Loucy (cell line): Measurements from ENCODE around the gene LCE3A.

Source experiments
- H2AFZ ChIP-seq: fragments of 200-600 bp; sonication (generic); 2 replicates; pipeline ENCODE4 v1.6.0; 2016; ENCODE audit warnings: antibody characterized with exemption, mild to moderate bottlenecking, low read length, moderate library complexity
- H3F3A ChIP-seq: fragments of 200-600 bp; 2 replicates; pipeline ENCODE4 v1.6.0; 2016; ENCODE audit warnings: antibody characterized with exemption, low read depth, mild to moderate bottlenecking
- H3K27me3 ChIP-seq: fragments of 200-600 bp; sonication (generic); 2 replicates; pipeline ENCODE4 v1.6.1; 2014; ENCODE audit warnings: low read length, mild to moderate bottlenecking; ENCODE audit not compliant: insufficient read depth, poor library complexity, severe bottlenecking
- H3K36me3 ChIP-seq: fragments of 200-600 bp; sonication (generic); 2 replicates; pipeline ENCODE4 v1.6.1; 2016; ENCODE audit warnings: low read length; ENCODE audit not compliant: insufficient read depth
- H3K4me1 ChIP-seq: fragments of 200-600 bp; sonication (generic); 2 replicates; pipeline ENCODE4 v1.5.1; 2014; ENCODE audit warnings: low read length, mild to moderate bottlenecking; ENCODE audit not compliant: insufficient read depth, poor library complexity, severe bottlenecking
- H3K4me2 ChIP-seq: fragments of 200-600 bp; sonication (generic); 2 replicates; pipeline ENCODE4 v1.6.0; 2014; ENCODE audit warnings: antibody characterized with exemption, low read length, low read depth, mild to moderate bottlenecking; ENCODE audit not compliant: poor library complexity, severe bottlenecking
- H3K4me3 ChIP-seq: fragments of 200-600 bp; sonication (generic); 2 replicates; pipeline ENCODE4 v1.5.1; 2014; ENCODE audit warnings: low read length, mild to moderate bottlenecking, mixed read lengths; ENCODE audit not compliant: poor library complexity, severe bottlenecking
- H3K79me2 ChIP-seq: fragments of 200-600 bp; sonication (generic); 2 replicates; pipeline ENCODE4 v1.6.1; 2014; ENCODE audit warnings: low read length; ENCODE audit not compliant: insufficient read depth
- H3K9ac ChIP-seq: fragments of 200-600 bp; sonication (generic); 2 replicates; pipeline ENCODE4 v1.6.0; 2014; ENCODE audit warnings: mild to moderate bottlenecking, low read depth, low read length, moderate library complexity; ENCODE audit not compliant: poor library complexity, severe bottlenecking
- H3K9me2 ChIP-seq: fragments of 200-600 bp; sonication (generic); replicated peaks from 2 replicates; pipeline ENCODE4 v1.6.1; 2016; ENCODE audit warnings: low read depth, low read length, mixed read lengths
- H3K9me3 ChIP-seq: fragments of 200-600 bp; sonication (generic); 2 replicates; pipeline ENCODE4 v1.6.1; 2014; ENCODE audit warnings: mild to moderate bottlenecking, antibody characterized with exemption, low read length, low read depth; ENCODE audit not compliant: insufficient read depth
- H4K20me1 ChIP-seq: fragments of 200-600 bp; sonication (generic); 2 replicates; pipeline ENCODE4 v1.6.0; 2014; ENCODE audit warnings: antibody characterized with exemption, low read length, mild to moderate bottlenecking; ENCODE audit not compliant: insufficient read depth, poor library complexity, severe bottlenecking
- EZH2phosphoT487 ChIP-seq: fragments of 200-600 bp; IDR thresholded peaks from 2 replicates; pipeline ENCODE4 v1.6.1; 2018; ENCODE audit warnings: antibody characterized with exemption, mild to moderate bottlenecking, moderate library complexity, borderline replicate concordance
- TF ChIP-seq, protein P1 (sequence below): fragments of 200-600 bp; sonication (generic); conservative IDR thresholded peaks from 2 replicates; pipeline ENCODE4 v1.5.1; 2014; ENCODE audit warnings: mild to moderate bottlenecking, antibody characterized with exemption, low read length

LCE3A gene

DNA sequence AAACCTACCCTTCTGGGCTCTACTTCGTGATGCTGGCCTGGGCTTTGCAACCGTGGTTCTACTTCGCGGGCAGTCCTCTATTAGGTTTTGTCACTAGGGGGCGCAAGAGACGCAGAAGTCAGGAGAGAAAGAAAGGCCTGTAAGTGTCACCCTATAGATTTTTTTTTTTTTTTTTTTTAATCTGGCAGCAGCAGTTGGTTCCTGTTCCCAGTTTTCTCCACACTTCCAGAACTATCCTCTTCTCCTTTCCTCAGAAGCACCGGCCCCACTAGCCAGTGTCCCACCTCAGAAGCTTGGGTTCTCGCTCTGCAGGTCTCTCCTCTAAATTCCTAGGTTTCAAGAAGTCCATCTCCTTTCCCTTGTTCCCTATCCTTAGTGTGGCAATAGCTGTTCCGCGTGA is 31.2 kb upstream of the LCE3A start:
- H4K20me1 ChIP-seq: no peaks in the 10 kb centered on the region
- H3K36me3 ChIP-seq: no peaks in the 10 kb centered on the region
- TF ChIP-seq, protein P1, sequence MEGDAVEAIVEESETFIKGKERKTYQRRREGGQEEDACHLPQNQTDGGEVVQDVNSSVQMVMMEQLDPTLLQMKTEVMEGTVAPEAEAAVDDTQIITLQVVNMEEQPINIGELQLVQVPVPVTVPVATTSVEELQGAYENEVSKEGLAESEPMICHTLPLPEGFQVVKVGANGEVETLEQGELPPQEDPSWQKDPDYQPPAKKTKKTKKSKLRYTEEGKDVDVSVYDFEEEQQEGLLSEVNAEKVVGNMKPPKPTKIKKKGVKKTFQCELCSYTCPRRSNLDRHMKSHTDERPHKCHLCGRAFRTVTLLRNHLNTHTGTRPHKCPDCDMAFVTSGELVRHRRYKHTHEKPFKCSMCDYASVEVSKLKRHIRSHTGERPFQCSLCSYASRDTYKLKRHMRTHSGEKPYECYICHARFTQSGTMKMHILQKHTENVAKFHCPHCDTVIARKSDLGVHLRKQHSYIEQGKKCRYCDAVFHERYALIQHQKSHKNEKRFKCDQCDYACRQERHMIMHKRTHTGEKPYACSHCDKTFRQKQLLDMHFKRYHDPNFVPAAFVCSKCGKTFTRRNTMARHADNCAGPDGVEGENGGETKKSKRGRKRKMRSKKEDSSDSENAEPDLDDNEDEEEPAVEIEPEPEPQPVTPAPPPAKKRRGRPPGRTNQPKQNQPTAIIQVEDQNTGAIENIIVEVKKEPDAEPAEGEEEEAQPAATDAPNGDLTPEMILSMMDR: peak; percentile 89
- TF ChIP-seq EZH2phosphoT487: no peak
- no peaks in the 10 kb centered on the region for H3F3A ChIP-seq
- no peak overlapping the region for H3K9ac ChIP-seq
- no peaks in the 10 kb centered on the region for H3K27me3 ChIP-seq
- H3K79me2 ChIP-seq: no peaks in the 10 kb centered on the region
- H3K4me3 ChIP-seq: peak overlapping the region; percentile 15
- H3K9me3 ChIP-seq: no peaks in the 10 kb centered on the region
- H2AFZ ChIP-seq: peak overlapping the region; percentile 65
- peak overlapping the region; percentile 53 for H3K4me2 ChIP-seq
- no peaks in the 10 kb centered on the region for H3K9me2 ChIP-seq
- peaks cover 4% of the 10 kb centered on the region for H3K4me1 ChIP-seq

DNA sequence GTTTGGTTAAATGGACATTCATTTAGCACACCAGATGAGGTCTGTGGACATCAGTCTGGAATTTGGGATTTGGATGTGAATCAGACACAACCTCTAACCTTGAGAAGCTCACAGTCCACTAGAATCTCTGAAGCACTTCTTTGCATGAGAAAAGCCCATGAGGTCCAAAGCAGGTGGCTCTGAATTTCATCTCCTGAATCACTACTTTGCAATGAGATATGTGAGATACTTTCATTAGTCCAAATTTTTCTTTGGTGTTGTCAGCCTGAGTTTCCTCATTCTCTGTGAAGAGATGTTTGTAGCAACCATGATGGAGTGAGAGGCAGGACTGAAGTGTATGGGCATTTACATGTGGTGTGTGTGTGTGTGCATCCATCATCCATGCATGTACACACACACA is 23.8 kb upstream of the LCE3A start:
- Histone ChIP-seq H3K79me2 (no peaks in the 10 kb centered on the region), H2AFZ (no peak overlapping the region), H3K36me3 (no peaks in the 10 kb centered on the region), H3K4me1 (no peaks in the 10 kb centered on the region), H3K4me3 (no peak overlapping the region), H3K9ac (no peak overlapping the region), H3K9me2 (no peaks in the 10 kb centered on the region), H4K20me1 (no peaks in the 10 kb centered on the region), H3K4me2 (no peak overlapping the region), H3K9me3 (no peaks in the 10 kb centered on the region), H3K27me3 (no peaks in the 10 kb centered on the region), H3F3A (no peaks in the 10 kb centered on the region)
- TF ChIP-seq EZH2phosphoT487: no peak
- TF ChIP-seq, protein P1: no peak

DNA sequence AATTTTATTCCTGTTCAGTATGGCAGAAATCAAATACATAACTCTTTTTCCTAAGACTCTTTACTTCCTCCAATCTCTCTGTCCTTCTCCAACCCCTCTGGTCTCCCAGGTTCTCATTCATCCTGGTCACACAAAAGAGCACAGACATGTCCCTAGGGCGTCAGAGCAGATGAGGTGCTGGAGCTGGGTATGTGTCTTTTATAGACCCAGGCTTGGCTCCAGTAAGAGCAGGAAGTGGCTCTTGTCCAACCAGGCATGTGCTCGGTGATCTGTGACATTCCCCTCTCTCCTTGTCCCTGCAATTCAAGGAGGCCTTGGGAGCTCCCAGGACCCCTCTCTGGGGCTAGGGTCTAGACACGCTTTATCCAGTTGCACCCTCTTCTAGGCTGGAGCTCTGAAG is 22.2 kb upstream of the LCE3A start:
- Histone ChIP-seq H3K79me2 (no peaks in the 10 kb centered on the region), H3K4me1 (no peaks in the 10 kb centered on the region), H2AFZ (no peak overlapping the region), H3K9me2 (no peaks in the 10 kb centered on the region), H3F3A (no peaks in the 10 kb centered on the region), H3K36me3 (no peaks in the 10 kb centered on the region), H3K4me2 (no peak overlapping the region), H3K9me3 (no peaks in the 10 kb centered on the region), H3K9ac (no peak overlapping the region), H4K20me1 (no peaks in the 10 kb centered on the region), H3K27me3 (no peaks in the 10 kb centered on the region), H3K4me3 (no peak overlapping the region)
- no peak for TF ChIP-seq EZH2phosphoT487
- TF ChIP-seq, protein P1: no peak
